Endothelial cell of umbilical vein (primary cell): ENCODE measurements around the gene ALG5.

ENCODE experiments used
- CTCF ChIP-seq, 2 donors: IDR thresholded peaks; 1 replicate in 1 of 2; 2 replicates in 1 of 2; pipeline ENCODE4 v1.5.1; 2011; ENCODE audit warnings: low read length in 2 of 2, mild to moderate bottlenecking in 2 of 2, moderate library complexity in 2 of 2, control low read depth in 1 of 2, inconsistent platforms in 1 of 2, low read depth in 1 of 2; ENCODE audit not compliant: insufficient read depth in 1 of 2; ENCODE audit errors: extremely low read depth in 1 of 2
- EZH2 ChIP-seq: IDR thresholded peaks from 2 replicates; pipeline ENCODE4 v1.6.1; 2012; ENCODE audit warnings: borderline replicate concordance, low read depth, mild to moderate bottlenecking, moderate library complexity, low read length, inconsistent platforms; ENCODE audit not compliant: severe bottlenecking
- FOS ChIP-seq: IDR thresholded peaks from 2 replicates; pipeline ENCODE4 v1.6.1; 2011; ENCODE audit warnings: mild to moderate bottlenecking, low read length, moderate library complexity, borderline replicate concordance; ENCODE audit not compliant: insufficient read depth
- GATA2 ChIP-seq: IDR thresholded peaks from 2 replicates; pipeline ENCODE4 v1.7.0; 2011; ENCODE audit warnings: low read depth, mild to moderate bottlenecking, moderate library complexity, mixed read lengths, low read length; ENCODE audit not compliant: insufficient read length, insufficient read depth
- JUN ChIP-seq: IDR thresholded peaks from 2 replicates; pipeline ENCODE4 v1.6.1; 2011; ENCODE audit warnings: borderline replicate concordance, low read depth; ENCODE audit not compliant: insufficient read length, insufficient read depth
- MAX ChIP-seq: IDR thresholded peaks from 2 replicates; pipeline ENCODE4 v1.6.1; 2011; ENCODE audit not compliant: insufficient read depth, insufficient read length
- MYC ChIP-seq: IDR thresholded peaks from one replicate; pipeline ENCODE4 v1.6.1; 2011; ENCODE audit warnings: mild to moderate bottlenecking, low read depth, low read length
- POLR2A ChIP-seq: IDR thresholded peaks from 2 replicates; pipeline ENCODE4 v1.6.1; 2012; ENCODE audit warnings: low read depth, mild to moderate bottlenecking, control low read depth, low read length
- POLR2AphosphoS5 ChIP-seq: IDR thresholded peaks from 2 replicates; pipeline ENCODE4 v1.6.1; 2012; ENCODE audit warnings: low read depth, mild to moderate bottlenecking, control low read depth, low read length, moderate library complexity; ENCODE audit not compliant: insufficient read depth

GRCh38 chr13:37009692-37010091 is 10.6 kb upstream of the ALG5 start:
- TF ChIP-seq CTCF (IDR thresholded peaks at IDR 0.05; ENCODE audit: extremely low read depth in 1 of 2, insufficient read depth in 1 of 2, low read depth in 1 of 2, low read length in 2 of 2) (no peak), POLR2A (no peak), JUN (no peak), EZH2 (no peak), POLR2AphosphoS5 (no peak), MYC (no peak), MAX (no peak), FOS (no peak), GATA2 (no peak)
